H1 (cell line): ENCODE results near the gene MAPK1. TPM values are rescaled to one million over a fixed set of nuclear protein-coding genes. Genes with fewer than 3 reads are reported as not detected.

ENCODE experiments used
- CTCF ChIA-PET: fragments of 300-600 bp; sonication (Branson Sonifier 250); formaldehyde crosslinking; loops from one replicate; lab custom pipeline; 2021; ENCODE audit not compliant: partially characterized antibody; lab: Charles Lee
- POLR2A ChIA-PET: fragments of 300-600 bp; sonication (Branson Sonifier 250); formaldehyde crosslinking; loops from one replicate; lab custom pipeline; 2021; ENCODE audit warnings: inconsistent platforms; ENCODE audit not compliant: partially characterized antibody; lab: Charles Lee
- DNase-seq, 2 experiments: peaks; one replicate each; pipeline versions ENCODE4 v3.0.0 to v3.0.0-alpha.2; 2010 to 2022; ENCODE audit warnings: low spot score in 2 of 2, low read depth in 1 of 2, mixed read lengths in 1 of 2
- FAIRE-seq: peaks from 2 replicates; lab custom pipeline; 2011; peaks lifted over from hg19 to GRCh38; lab: Jason Lieb, UNC
- H2AFZ ChIP-seq: 2 replicates; pipeline ENCODE4 v1.8.1; 2012; ENCODE audit warnings: low read length, inconsistent platforms
- H2AK5ac ChIP-seq: 2 replicates; pipeline ENCODE4 v1.6.1; 2013; ENCODE audit warnings: low read depth, low read length
- H2BK120ac ChIP-seq: replicated peaks from 2 replicates; pipeline ENCODE3; 2013; ENCODE audit warnings: low read depth, low read length, inconsistent platforms
- H2BK12ac ChIP-seq: 2 replicates; pipeline ENCODE4 v1.6.1; 2013; ENCODE audit warnings: low read depth, low read length
- H2BK15ac ChIP-seq: 2 replicates; pipeline ENCODE4 v1.6.1; 2013; ENCODE audit warnings: low read length
- H2BK20ac ChIP-seq: 2 replicates; pipeline ENCODE4 v1.6.1; 2013; ENCODE audit warnings: low read length
- H2BK5ac ChIP-seq: 2 replicates; pipeline ENCODE4 v1.6.1; 2013; ENCODE audit warnings: low read depth, low read length
- H3K14ac ChIP-seq: 2 replicates; pipeline ENCODE4 v1.6.1; 2013; ENCODE audit warnings: inconsistent platforms; ENCODE audit not compliant: insufficient read length
- H3K18ac ChIP-seq: 2 replicates; pipeline ENCODE4 v1.6.1; 2013; ENCODE audit warnings: low read length; ENCODE audit errors: extremely low read depth
- H3K23ac ChIP-seq: 2 replicates; pipeline ENCODE4 v1.6.1; 2013; ENCODE audit warnings: inconsistent platforms; ENCODE audit not compliant: insufficient read length
- H3K23me2 ChIP-seq: 2 replicates; pipeline ENCODE4 v1.6.1; 2013; ENCODE audit warnings: low read depth, low read length
- H3K27ac ChIP-seq: 2 replicates; pipeline ENCODE4 v1.6.1; 2011; ENCODE audit warnings: low read depth, low read length, inconsistent platforms
- H3K27me3 ChIP-seq, 4 experiments: replicated peaks in 1 of 4; 1 replicate in 1 of 4; 2 replicates in 3 of 4; pipeline versions ENCODE4 v1.6.1 to v1.8.1; 2011 to 2013; ENCODE audit warnings: low read length in 3 of 4, mild to moderate bottlenecking in 3 of 4, inconsistent platforms in 2 of 4, mixed read lengths in 2 of 4, moderate library complexity in 1 of 4; ENCODE audit not compliant: control insufficient read depth in 3 of 4, insufficient read depth in 3 of 4; ENCODE audit errors: extremely low read depth in 1 of 4
- H3K36me3 ChIP-seq, 4 experiments: 2 replicates each; pipeline versions ENCODE4 v1.6.1 to v1.8.1; 2011 to 2013; ENCODE audit warnings: mild to moderate bottlenecking in 4 of 4, low read length in 3 of 4, moderate library complexity in 2 of 4, control low read depth in 1 of 4, inconsistent platforms in 1 of 4; ENCODE audit not compliant: insufficient read depth in 4 of 4, control insufficient read depth in 2 of 4
- H3K4ac ChIP-seq: replicated peaks from 2 replicates; pipeline ENCODE3; 2013; ENCODE audit warnings: low read length, low read depth, mixed read lengths, inconsistent platforms; ENCODE audit not compliant: insufficient read length
- H3K4me1 ChIP-seq, 4 experiments: replicated peaks in 1 of 4; 1 replicate in 1 of 4; 2 replicates in 3 of 4; pipeline versions ENCODE4 v1.6.1 to v1.8.1; 2011 to 2013; ENCODE audit warnings: low read length in 3 of 4, inconsistent platforms in 2 of 4, mixed read lengths in 1 of 4; ENCODE audit not compliant: insufficient read depth in 4 of 4, control insufficient read depth in 3 of 4
- H3K4me2 ChIP-seq, 2 experiments: 2 replicates each; pipeline versions ENCODE4 v1.6.1 to v1.8.1; 2011 to 2013; ENCODE audit warnings: low read depth in 2 of 2, low read length in 2 of 2, control low read depth in 1 of 2, inconsistent platforms in 1 of 2, mild to moderate bottlenecking in 1 of 2; ENCODE audit not compliant: insufficient read depth in 1 of 2
- H3K4me3 ChIP-seq, 4 experiments: fragments of 200-600, 300-600 bp in 1 of 4; sonication (generic), shearing (Covaris generic), sonication (Bioruptor Twin) in 1 of 4; 2 replicates each; pipeline versions ENCODE4 v1.5.1 to v1.8.1; 2011 to 2016; ENCODE audit warnings: low read length in 4 of 4, low read depth in 3 of 4, control low read depth in 2 of 4, inconsistent platforms in 2 of 4, mild to moderate bottlenecking in 2 of 4, mixed read lengths in 1 of 4, moderate library complexity in 1 of 4; ENCODE audit not compliant: insufficient read depth in 2 of 4; ENCODE audit errors: extremely low read depth in 1 of 4
- H3K56ac ChIP-seq: replicated peaks from 2 replicates; pipeline ENCODE3; 2013; ENCODE audit warnings: low read depth, mild to moderate bottlenecking, mixed read lengths, low read length, inconsistent platforms; ENCODE audit not compliant: insufficient read length
- H3K79me1 ChIP-seq: 2 replicates; pipeline ENCODE4 v1.6.1; 2013; ENCODE audit warnings: low read depth, low read length, control low read depth
- H3K79me2 ChIP-seq, 2 experiments: 2 replicates each; pipeline versions ENCODE4 v1.6.1 to v1.8.1; 2012 to 2013; ENCODE audit warnings: low read length in 2 of 2, mild to moderate bottlenecking in 2 of 2, inconsistent platforms in 1 of 2; ENCODE audit not compliant: insufficient read depth in 2 of 2, control insufficient read depth in 1 of 2
- H3K9ac ChIP-seq, 4 experiments: replicated peaks in 1 of 4; 1 replicate in 1 of 4; 2 replicates in 3 of 4; pipeline versions ENCODE4 v1.6.1 to v1.8.1; 2011 to 2013; ENCODE audit warnings: low read depth in 3 of 4, low read length in 3 of 4, control low read depth in 2 of 4, mild to moderate bottlenecking in 2 of 4, moderate library complexity in 2 of 4, inconsistent platforms in 1 of 4; ENCODE audit errors: extremely low read depth in 1 of 4
- H3K9me3 ChIP-seq, 2 experiments: 2 replicates each; pipeline versions ENCODE4 v1.6.1 to v1.8.1; 2012 to 2013; ENCODE audit warnings: mild to moderate bottlenecking in 2 of 2, moderate library complexity in 2 of 2, control low read depth in 1 of 2, inconsistent platforms in 1 of 2, low read depth in 1 of 2, low read length in 1 of 2, mixed read lengths in 1 of 2; ENCODE audit not compliant: insufficient read depth in 2 of 2
- H4K20me1 ChIP-seq, 2 experiments: replicated peaks in 1 of 2; 2 replicates each; pipeline versions ENCODE3 to v1.8.1; 2011 to 2013; ENCODE audit warnings: inconsistent platforms in 2 of 2, low read length in 2 of 2, mild to moderate bottlenecking in 1 of 2; ENCODE audit not compliant: insufficient read depth in 2 of 2, control insufficient read depth in 1 of 2
- H4K5ac ChIP-seq: 2 replicates; pipeline ENCODE4 v1.6.1; 2013; ENCODE audit warnings: low read length, low read depth, mixed read lengths, inconsistent platforms; ENCODE audit not compliant: insufficient read length
- H4K8ac ChIP-seq: 2 replicates; pipeline ENCODE4 v1.8.0; 2013; ENCODE audit warnings: mild to moderate bottlenecking, moderate library complexity, low read length, inconsistent platforms; ENCODE audit not compliant: insufficient read depth; ENCODE audit errors: extremely low read depth
- H4K91ac ChIP-seq: replicated peaks from 2 replicates; pipeline ENCODE3; 2013; ENCODE audit warnings: low read length, mixed read lengths, inconsistent platforms; ENCODE audit not compliant: insufficient read length
- CBX8 ChIP-seq: fragments of 300-800, 300-1000 bp; sonication (generic); IDR thresholded peaks from 2 replicates; pipeline ENCODE4 v1.7.1; 2016; ENCODE audit warnings: low read depth, low read length, borderline replicate concordance
- CHD2 ChIP-seq: IDR thresholded peaks from 2 replicates; pipeline ENCODE4 v1.6.1; 2012; ENCODE audit warnings: low read length, improper control_type of control experiment
- CTBP2 ChIP-seq: IDR thresholded peaks from 2 replicates; pipeline ENCODE4 v1.7.0; 2011; ENCODE audit warnings: borderline replicate concordance, mild to moderate bottlenecking, moderate library complexity, mixed read lengths, low read length; ENCODE audit not compliant: insufficient read depth, insufficient read length
- EP300 ChIP-seq, 2 experiments: IDR thresholded peaks; 1 replicate in 1 of 2; 2 replicates in 1 of 2; pipeline ENCODE4 v1.6.1; 2011 to 2012; ENCODE audit warnings: low read depth in 2 of 2, low read length in 2 of 2, mild to moderate bottlenecking in 2 of 2, borderline replicate concordance in 1 of 2, inconsistent platforms in 1 of 2, moderate library complexity in 1 of 2
- KDM1A ChIP-seq: fragments of 200-600, 300-600 bp; sonication (generic); IDR thresholded peaks from 2 replicates; pipeline ENCODE4 v1.7.1; 2016; ENCODE audit warnings: mild to moderate bottlenecking, low read length, borderline replicate concordance
- MAX ChIP-seq: IDR thresholded peaks from 2 replicates; pipeline ENCODE4 v1.6.1; 2012; ENCODE audit warnings: inconsistent platforms
- NANOG ChIP-seq: IDR thresholded peaks from 2 replicates; pipeline ENCODE4 v1.6.1; 2011; ENCODE audit warnings: low read length, low read depth, mild to moderate bottlenecking, inconsistent platforms; ENCODE audit not compliant: insufficient read depth, poor library complexity, severe bottlenecking
- NRF1 ChIP-seq: IDR thresholded peaks from 2 replicates; pipeline ENCODE4 v1.6.1; 2011; ENCODE audit warnings: mild to moderate bottlenecking, low read depth, low read length, improper control_type of control experiment
- SP1 ChIP-seq: IDR thresholded peaks from 2 replicates; pipeline ENCODE4 v1.6.1; 2011; ENCODE audit warnings: low read depth, low read length
- YY1 ChIP-seq: IDR thresholded peaks from 2 replicates; pipeline ENCODE4 v1.6.1; 2011; ENCODE audit warnings: low read depth, mild to moderate bottlenecking, low read length
- WGBS, 2 experiments: shearing (Covaris generic) in 1 of 2; methylation state at CpG; one replicate each; pipeline versions ENCODE4 v1.1.6 to v1.1.7; 2013 to 2015; ENCODE audit warnings: low lambda C conversion rate in 2 of 2, mixed read lengths in 2 of 2, inconsistent platforms in 1 of 2, low coverage in 1 of 2, missing lambda C conversion rate in 1 of 2; ENCODE audit not compliant: insufficient replicate concordance in 2 of 2, insufficient coverage in 1 of 2, insufficient read length in 1 of 2; ENCODE audit errors: extremely low coverage in 1 of 2, missing lambda C conversion rate in 1 of 2; 5-methylcytosine and 5-hydroxymethylcytosine counted together
- polyA plus RNA-seq, 7 experiments: library from polyadenylated mRNA; depleted of rRNA in 3 of 7; stranded (reverse) in 5 of 7; unstranded in 2 of 7; fragments of >200 nt in 5 of 7; fragments of 200-250 nt in 2 of 7; gene quantifications; 1 replicate in 5 of 7; 2 replicates in 1 of 7; 4 replicates in 1 of 7; pipeline versions ENCODE4 v1.2.1 to v1.2.3, GENCODE V29; 2011 to 2013; ENCODE audit warnings: missing spikeins in 2 of 7, mixed read lengths in 2 of 7
- total RNA-seq: library from RNA; stranded (reverse); fragmentation: NEBNext Ultra II Directional; extraction: Animal tissue kit (Norgen Biotek cat#: 25700); gene quantifications from 2 replicates; pipeline ENCODE4 v1.2.1, GENCODE V29; 2021

Gene MAPK1
- total and polyA plus RNA-seq, 2 of the 8 experiments (the other 6 are each of a cell fraction or from before 2014, with no cell fraction given), result 28.1 to 101 TPM

GRCh38 chr22:21839765-21840140 is 27.7 kb downstream of the MAPK1 start:
- H4K91ac ChIP-seq, result no peak overlapping the region
- no peak overlapping the region for H2BK20ac ChIP-seq
- peaks cover 3 to 91% of the 10 kb centered on the region in 2 experiments for H3K79me2 ChIP-seq
- no peak overlapping the region for H2AFZ ChIP-seq
- no peak overlapping the region for H2BK15ac ChIP-seq
- no peak overlapping the region for H2AK5ac ChIP-seq
- no peak overlapping the region for H3K18ac ChIP-seq
- no peaks in the 10 kb centered on the region for H3K36me3 ChIP-seq
- H3K4me2 ChIP-seq, result no peak overlapping the region
- H3K23me2 ChIP-seq, result no peaks in the 10 kb centered on the region
- H3K23ac ChIP-seq, result no peak overlapping the region
- 96% methylated on average over 1 of the region's 1 CpG; no CpG with 5 or more reads in 1 of the 2 experiments for WGBS, 2 experiments
- ChIA-PET POLR2A (no interaction called here), CTCF (interaction anchor here (0.8 to 1.7 kb wide), 2 partner anchors 15 to 16 kb away, joined by 3 to 6 read pairs; no protein-coding TSS in a partner anchor)
- H3K4me1 ChIP-seq, result peaks cover 0 to 2% (median 0%) of the 10 kb centered on the region in 4 experiments; a peak in 3 of 7 replicates
- H3K9me3 ChIP-seq, result no peaks in the 10 kb centered on the region
- no peak for TF ChIP-seq EP300 (IDR thresholded peaks at IDR 0.05; ENCODE audit: borderline replicate concordance in 1 of 2, low read depth in 2 of 2, low read length in 2 of 2)
- TF ChIP-seq YY1, result no peak
- no peak for TF ChIP-seq CTBP2
- no peak for TF ChIP-seq NANOG
- TF ChIP-seq MAX, result no peak
- no peak for TF ChIP-seq CHD2
- no peak for TF ChIP-seq SP1
- no peak for TF ChIP-seq NRF1
- no peak for TF ChIP-seq CBX8
- no peak for TF ChIP-seq KDM1A
- H3K9ac ChIP-seq, result no peak overlapping the region
- H3K79me1 ChIP-seq, result peaks cover 17% of the 10 kb centered on the region
- FAIRE-seq (no peak), DNase-seq (no peak)
- H3K4ac ChIP-seq, result no peak overlapping the region
- no peak overlapping the region for H3K27ac ChIP-seq
- H4K5ac ChIP-seq, result no peak overlapping the region
- no peak overlapping the region for H2BK120ac ChIP-seq
- H4K20me1 ChIP-seq, result peaks cover 17 to 21% of the 10 kb centered on the region in 2 experiments
- H3K14ac ChIP-seq, result no peak overlapping the region
- H3K27me3 ChIP-seq, result no peaks in the 10 kb centered on the region
- H2BK5ac ChIP-seq, result no peak overlapping the region
- H4K8ac ChIP-seq, result no peak overlapping the region
- H2BK12ac ChIP-seq, result no peak overlapping the region
- no peak overlapping the region for H3K4me3 ChIP-seq
- no peak overlapping the region for H3K56ac ChIP-seq
